ENCODE data around the gene SIL1.
"Not testable (repeated sequence)": the region's sequence is repeated elsewhere in the genome, so short reads cannot be mapped to it uniquely, and the experiment has no call there.

SIL1 gene

GRCh38 chr5:138926257-138926656 is 271.9 kb downstream of the SIL1 start:
- TF ChIP-seq CTCF (IDR thresholded peaks at IDR 0.05): no peak
- DNase-seq (ENCODE audit: low spot score): no peak
- Histone ChIP-seq H3K27ac (no peak overlapping the region), H3K4me3 (no peak overlapping the region)

GRCh38 chr5:138925090-138925635 is 273.0 kb downstream of the SIL1 start:
- H3K4me3 ChIP-seq: no peak overlapping the region
- no peak for TF ChIP-seq CTCF (IDR thresholded peaks at IDR 0.05)
- no peak overlapping the region for H3K27ac ChIP-seq
- DNase-seq (ENCODE audit: low spot score): no peak

GRCh38 chr5:138922494-138922893 is 275.7 kb downstream of the SIL1 start:
- DNase-seq (ENCODE audit: low spot score): no peak
- TF ChIP-seq CTCF (IDR thresholded peaks at IDR 0.05): no peak
- Histone ChIP-seq H3K4me3 (no peak overlapping the region), H3K27ac (no peak overlapping the region)

GRCh38 chr5:138921362-138921761 is 276.8 kb downstream of the SIL1 start:
- not testable (repeated sequence) for DNase-seq (ENCODE audit: low spot score); H3K27ac ChIP-seq; H3K4me3 ChIP-seq

- Histone ChIP-seq H3K27ac (no peak overlapping the region), H3K4me3 (no peak overlapping the region)
- TF ChIP-seq CTCF (IDR thresholded peaks at IDR 0.05): no peak
- DNase-seq (ENCODE audit: low spot score): no peak
Measured at GRCh38 chr5:138920181-138920580, 278.0 kb downstream of the SIL1 start.

GRCh38 chr5:138918686-138919085 is 279.5 kb downstream of the SIL1 start:
- TF ChIP-seq CTCF (IDR thresholded peaks at IDR 0.05): no peak
- H3K27ac ChIP-seq: no peak overlapping the region
- H3K4me3 ChIP-seq: no peak overlapping the region
- no peak for DNase-seq (ENCODE audit: low spot score)

- no peak overlapping the region for H3K27ac ChIP-seq
- no peak for DNase-seq (ENCODE audit: low spot score)
Measured at GRCh38 chr5:138914338-138914737, 283.8 kb downstream of the SIL1 start.

More at GRCh38 chr5:138914338-138914737, 283.8 kb downstream of the SIL1 start:
- no peak overlapping the region for H3K4me3 ChIP-seq
- TF ChIP-seq CTCF (IDR thresholded peaks at IDR 0.05): no peak
